GM19099 (cell line): ENCODE measurements around the gene SIRT4.
A peak's percentile ranks its signal among the peaks of the same experiment; 100 is the strongest.

Experiments
- POLR2A ChIP-seq: IDR thresholded peaks from 3 replicates; pipeline ENCODE4 v1.6.1; 2011; ENCODE audit warnings: low read depth; ENCODE audit not compliant: insufficient read length; ENCODE audit errors: extremely low read depth

Gene SIRT4

DNA sequence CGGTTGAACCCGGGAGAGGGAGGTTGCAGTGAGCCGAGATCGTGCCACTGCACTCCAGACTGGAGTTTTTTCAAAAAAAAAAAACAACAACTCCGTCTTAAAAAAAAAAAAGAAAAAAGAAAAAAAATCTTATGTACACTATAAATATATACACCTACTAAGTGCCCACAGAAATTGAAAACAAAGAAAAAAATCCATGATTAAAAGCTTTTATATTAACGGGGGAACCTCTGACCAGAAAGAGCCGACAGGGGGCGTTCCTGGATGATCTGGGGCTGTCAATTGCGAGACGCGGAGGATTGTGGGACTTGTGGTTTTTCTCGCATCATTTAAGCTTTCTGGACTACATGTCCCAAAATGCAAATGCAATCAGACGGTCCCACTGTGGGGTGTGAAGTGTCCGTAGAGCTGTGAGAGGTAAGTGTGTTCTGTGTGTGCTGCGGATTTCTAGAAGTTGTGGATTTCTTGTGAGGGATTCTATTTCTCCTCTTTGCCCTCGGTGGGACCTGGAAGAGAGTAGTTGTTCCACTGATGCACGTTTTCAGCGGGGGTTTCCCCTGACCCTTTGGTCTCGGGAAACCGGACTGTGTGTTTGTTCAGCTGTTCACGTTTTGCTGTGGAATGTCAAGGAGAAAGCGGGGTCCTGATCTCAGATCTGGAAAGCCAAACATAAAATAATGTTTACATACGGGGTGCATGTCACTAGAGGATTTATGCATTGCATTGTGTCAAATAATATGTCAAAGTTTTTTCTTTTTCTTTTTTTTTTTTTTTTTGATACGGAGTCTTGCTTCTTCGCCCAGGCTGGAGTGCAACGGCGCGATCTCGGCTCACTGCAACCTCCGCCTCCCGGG is at the start of gene SIRT4:
Gene SIRT4, plus strand, starts transcription at position 360 of the 854 bp plus-strand sequence. CDS start 1,241 bp downstream, outside the sequence.
- TF ChIP-seq POLR2A, result peak; percentile 42

GRCh38 chr12:120254809-120255208 is 47.3 kb upstream of the SIRT4 start:
- TF ChIP-seq POLR2A, result no peak

DNA sequence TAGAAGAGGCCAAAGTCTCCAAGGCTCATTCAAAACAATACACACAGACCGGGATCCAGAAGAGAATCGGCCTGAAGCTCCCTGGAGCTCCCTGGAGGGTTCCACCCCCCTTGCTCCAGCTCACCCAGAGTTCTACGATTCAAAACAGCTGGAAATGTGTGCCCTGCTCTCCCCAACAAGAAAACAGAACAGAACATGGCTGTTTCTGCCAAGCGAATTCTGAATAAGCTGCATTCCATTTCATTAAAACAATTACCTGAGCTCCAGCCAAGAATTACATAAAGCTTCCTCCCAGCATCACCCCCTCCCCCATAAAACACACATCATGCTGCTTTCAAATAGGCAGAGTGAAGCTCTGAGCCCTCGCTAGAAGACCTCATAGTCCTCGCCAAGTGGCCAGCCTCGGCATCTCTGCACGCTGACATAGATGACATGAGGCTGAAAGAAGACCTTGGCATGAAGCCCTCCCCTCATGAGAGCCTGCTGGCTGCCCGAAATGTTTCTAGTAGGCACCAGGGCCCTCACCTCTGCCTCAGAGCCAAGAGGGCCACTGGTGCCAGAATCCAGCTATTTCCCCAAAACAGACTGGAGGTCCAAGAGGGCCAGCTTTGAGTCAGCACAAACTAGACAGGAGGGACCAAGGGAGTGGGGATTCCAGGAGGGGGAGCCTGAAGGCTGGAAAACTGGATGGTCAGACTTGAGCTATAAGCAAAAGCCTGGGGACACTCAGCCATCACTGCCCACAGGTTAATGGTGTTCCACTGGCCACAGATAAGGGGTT is 44.9 kb upstream of the SIRT4 start:
- no peak for TF ChIP-seq POLR2A

- no peak for TF ChIP-seq POLR2A
Measured at GRCh38 chr12:120258323-120258896, 43.7 kb upstream of the SIRT4 start.

GRCh38 chr12:120259418-120260202 is 42.5 kb upstream of the SIRT4 start:
- no peak for TF ChIP-seq POLR2A

DNA sequence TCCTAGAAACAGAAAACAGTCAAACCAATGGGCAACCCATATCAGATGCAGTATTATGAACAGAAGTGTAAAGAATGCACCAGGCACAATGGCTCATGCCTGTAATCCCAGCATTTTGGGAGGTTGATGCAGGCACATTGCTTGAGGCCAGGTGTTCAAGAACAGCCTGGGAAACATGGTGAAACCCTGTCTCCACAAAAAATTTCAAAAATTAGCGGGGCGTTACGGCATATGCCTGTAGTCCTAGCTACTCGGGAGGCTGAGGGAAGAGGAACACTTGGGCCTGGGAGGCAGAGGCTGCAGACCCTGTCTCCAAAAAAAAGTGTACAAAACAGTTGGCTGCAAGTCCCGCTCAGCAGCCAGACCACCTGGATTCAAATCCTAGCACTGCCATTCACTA is 41.5 kb upstream of the SIRT4 start:
- TF ChIP-seq POLR2A, result no peak

DNA sequence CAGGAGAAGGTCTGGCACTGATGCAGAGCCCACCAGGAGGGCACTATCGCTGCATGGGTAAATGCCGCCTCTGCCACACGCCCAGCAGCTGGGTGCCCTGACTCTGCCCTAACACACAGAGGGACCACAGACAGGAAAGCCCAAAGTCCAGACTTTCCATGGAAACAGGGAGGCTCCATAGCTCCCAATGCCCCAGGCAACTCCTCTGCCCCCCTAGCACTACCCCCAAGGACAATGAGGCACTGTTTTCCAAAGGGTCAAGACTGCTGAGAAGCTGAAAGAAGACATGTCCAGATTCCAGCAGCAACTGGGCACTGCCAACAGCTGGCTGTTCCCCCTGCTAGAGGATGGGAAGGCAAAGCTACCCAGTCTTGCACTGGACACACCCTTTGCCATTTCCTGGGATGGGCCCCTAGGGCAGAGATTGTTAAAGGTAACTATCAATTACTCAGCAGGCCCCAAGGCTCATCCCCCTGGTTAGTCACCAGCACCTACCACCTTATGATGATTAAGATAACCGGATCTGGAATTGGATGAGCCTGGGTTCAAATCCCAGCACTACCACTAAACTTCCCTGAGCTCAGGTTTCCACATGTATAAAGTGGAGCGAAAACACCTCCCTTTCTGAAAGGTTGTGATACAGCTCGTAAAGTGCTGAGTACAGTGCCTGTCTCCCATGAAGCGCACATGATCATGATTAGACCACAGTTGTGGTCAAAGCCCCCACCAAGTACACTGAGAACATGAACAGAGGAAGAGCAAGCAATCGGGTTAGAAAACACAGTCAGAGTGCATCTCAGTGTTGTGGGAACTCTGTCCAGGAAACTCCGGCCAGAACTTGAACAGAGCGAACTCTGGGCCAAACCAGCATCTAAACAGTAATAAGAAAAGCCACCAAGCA is 39.9 kb upstream of the SIRT4 start:
- no peak for TF ChIP-seq POLR2A

DNA sequence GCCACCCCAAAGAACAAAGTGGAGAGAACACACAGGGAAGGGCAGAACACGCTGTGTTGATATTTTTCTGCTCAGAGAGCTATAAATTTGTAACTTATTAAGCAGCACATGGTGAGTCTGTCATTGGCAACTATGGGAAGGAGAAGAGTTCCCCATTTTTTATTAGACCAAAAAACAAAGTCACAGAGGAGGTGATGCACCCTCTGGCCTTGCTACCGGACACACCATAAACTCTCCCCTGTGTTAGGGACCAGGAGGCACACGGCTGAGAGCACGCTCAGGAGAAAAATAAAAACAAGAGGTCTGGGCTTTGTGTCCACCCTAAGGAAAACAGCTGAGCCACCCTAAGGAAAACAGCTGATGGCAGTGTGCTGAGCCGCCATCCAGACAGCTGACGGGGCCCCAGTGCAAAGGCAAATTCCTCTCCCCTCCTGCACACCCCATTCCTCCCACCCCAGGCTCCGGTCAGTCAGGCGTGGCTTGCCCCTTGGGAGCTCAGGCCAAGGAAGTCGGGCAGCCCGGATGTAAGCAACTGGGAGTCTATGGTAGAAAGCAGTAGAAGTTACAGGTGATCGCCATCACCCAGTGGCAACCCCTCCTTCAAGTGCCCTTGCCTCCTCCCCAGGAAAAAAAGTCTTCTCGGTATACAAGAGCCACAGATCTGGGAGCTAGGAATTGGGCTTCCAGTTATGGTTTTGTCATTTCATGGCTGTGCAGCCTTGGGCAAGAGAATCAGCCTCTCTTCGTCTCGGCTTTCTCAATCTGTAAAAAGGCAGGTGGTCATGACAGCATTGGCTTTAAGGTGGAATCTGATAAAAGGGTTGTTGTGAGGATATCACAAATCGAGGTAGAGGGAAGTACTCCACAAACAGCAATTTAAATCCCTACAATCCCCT is 39.0 kb upstream of the SIRT4 start:
- TF ChIP-seq POLR2A, result no peak

- TF ChIP-seq POLR2A, result no peak
Measured at GRCh38 chr12:120263748-120264085, 38.4 kb upstream of the SIRT4 start.

GRCh38 chr12:120264086-120264903 is 37.8 kb upstream of the SIRT4 start:
- no peak for TF ChIP-seq POLR2A

DNA sequence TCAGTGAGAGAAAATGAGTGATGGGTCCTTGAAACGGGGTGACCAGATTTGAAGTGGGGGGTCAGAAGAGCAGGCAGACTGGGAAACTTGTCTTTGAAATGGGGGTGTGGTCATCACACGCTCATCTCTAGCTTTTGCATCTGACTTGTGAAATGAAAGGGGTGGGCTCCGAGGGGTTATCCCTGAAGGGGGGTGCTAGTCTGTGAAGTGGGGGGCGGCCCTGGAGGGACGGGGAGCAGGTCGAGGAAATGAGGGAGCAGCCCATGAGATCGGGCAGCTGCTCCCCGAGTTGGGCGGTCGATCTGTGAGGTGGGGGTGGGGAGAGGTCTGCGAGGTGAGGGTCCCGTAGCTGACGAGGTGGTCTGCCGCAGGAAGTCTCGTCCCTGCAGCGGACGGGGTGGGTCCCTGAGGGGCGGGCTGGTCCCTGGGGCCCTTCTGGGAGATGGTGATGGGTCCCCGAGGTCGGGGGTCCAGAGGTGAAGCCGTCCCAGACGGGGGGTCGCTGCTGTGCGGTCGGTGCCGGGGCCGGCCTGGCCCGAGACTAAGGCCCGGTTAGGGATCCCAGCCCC is 37.1 kb upstream of the SIRT4 start:
- TF ChIP-seq POLR2A, result no peak
